ENCODE measurements around the gene POLDIP3.
A peak's percentile ranks its signal among the peaks of the same experiment; 100 is the strongest.

The POLDIP3 gene

DNA sequence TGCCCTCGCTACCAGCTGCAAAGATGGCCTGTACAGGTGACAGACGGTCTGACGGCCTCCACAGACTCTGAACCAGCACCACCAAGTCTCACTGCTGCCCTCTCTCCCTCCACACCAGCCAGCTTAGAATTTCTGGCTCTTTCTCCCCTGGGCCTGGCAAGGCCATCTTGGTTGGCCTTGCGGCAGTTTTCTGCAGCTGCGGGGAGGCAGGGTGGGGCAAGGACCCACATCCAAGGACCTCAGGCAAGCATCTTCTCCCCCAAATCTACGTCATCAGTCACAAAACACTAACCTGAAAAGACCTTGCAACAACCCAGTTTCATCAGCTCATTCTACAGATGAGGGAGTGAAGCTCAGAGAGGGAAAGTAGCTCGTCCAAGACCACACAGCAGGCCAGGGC lies 11.7 kb upstream of the POLDIP3 start:
- H2AFZ ChIP-seq (ENCODE audit: low read length, unreplicated experiment) = no peak overlapping the region
- H3K27me3 ChIP-seq (ENCODE audit: insufficient read depth, low read length) = no peaks in the 10 kb centered on the region
- no peaks in the 10 kb centered on the region for H3K79me2 ChIP-seq (ENCODE audit: control insufficient read depth, insufficient read depth, low read length, unreplicated experiment)
- no peaks in the 10 kb centered on the region for H3K36me3 ChIP-seq (ENCODE audit: insufficient read depth, low read length)
- H3K27ac ChIP-seq (ENCODE audit: low read depth, low read length) = no peak overlapping the region
- H3K4me3 ChIP-seq (ENCODE audit: low read depth, low read length) = no peak overlapping the region
- peaks cover 4% of the 10 kb centered on the region for H3K4me1 ChIP-seq (ENCODE audit: control insufficient read depth, insufficient read depth, low read length, unreplicated experiment)

DNA sequence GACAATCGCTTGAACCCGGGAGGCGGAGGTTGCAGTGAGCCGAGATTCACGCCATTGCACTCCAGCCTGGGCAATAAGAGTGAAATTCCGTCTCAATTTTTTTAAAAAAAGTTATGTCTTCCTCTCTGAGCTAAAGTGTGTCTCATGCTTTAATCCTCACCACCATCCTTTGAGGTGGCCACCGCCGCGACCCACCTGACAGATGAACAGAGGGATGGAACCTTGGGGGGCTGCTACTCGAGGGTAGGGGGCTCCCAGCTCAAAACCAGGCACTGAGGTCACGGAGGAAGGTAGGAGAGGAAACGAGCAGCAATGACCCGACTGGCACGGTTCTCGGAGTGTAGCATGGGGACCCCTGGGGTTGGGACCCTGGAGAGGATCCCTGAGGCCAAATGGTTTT lies 10.7 kb upstream of the POLDIP3 start:
- H3K79me2 ChIP-seq (ENCODE audit: control insufficient read depth, insufficient read depth, low read length, unreplicated experiment) = no peaks in the 10 kb centered on the region
- no peaks in the 10 kb centered on the region for H3K27me3 ChIP-seq (ENCODE audit: insufficient read depth, low read length)
- no peak overlapping the region for H3K4me3 ChIP-seq (ENCODE audit: low read depth, low read length)
- H3K36me3 ChIP-seq (ENCODE audit: insufficient read depth, low read length) = no peaks in the 10 kb centered on the region
- no peak overlapping the region for H2AFZ ChIP-seq (ENCODE audit: low read length, unreplicated experiment)
- peaks cover 15% of the 10 kb centered on the region for H3K4me1 ChIP-seq (ENCODE audit: control insufficient read depth, insufficient read depth, low read length, unreplicated experiment)
- no peak overlapping the region for H3K27ac ChIP-seq (ENCODE audit: low read depth, low read length)

DNA sequence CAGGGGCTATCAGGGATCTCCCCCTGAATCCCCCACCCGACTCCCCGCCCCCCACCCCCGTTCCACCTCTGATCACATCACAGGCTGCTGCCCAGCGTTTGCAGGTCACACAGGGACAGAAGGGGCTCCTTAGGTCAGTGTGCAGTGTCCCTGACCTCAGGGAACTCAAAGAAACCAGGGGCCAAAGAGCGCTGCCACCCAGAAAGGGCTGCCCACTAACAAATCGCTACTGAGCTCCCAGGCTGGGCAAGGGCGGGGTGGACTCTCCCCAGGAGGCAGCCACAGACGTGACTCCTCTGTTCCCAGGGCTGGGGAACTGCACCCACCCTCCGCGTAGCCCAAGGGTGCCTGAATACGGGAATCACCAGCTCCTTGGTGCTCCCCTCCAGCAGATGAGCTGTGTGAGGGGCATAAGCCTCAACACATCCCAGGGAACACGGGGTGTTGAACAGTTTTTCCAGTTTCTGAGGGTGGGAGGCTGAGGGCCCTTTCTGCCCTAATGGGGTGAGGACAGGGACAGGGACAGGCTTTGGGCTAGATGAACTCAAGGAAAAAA lies 9.9 kb upstream of the POLDIP3 start:
- no peak overlapping the region for H3K4me3 ChIP-seq (ENCODE audit: low read depth, low read length)
- H3K36me3 ChIP-seq (ENCODE audit: insufficient read depth, low read length) = no peaks in the 10 kb centered on the region
- peaks cover 19% of the 10 kb centered on the region for H3K4me1 ChIP-seq (ENCODE audit: control insufficient read depth, insufficient read depth, low read length, unreplicated experiment)
- H3K27me3 ChIP-seq (ENCODE audit: insufficient read depth, low read length) = no peaks in the 10 kb centered on the region
- no peak overlapping the region for H2AFZ ChIP-seq (ENCODE audit: low read length, unreplicated experiment)
- H3K79me2 ChIP-seq (ENCODE audit: control insufficient read depth, insufficient read depth, low read length, unreplicated experiment) = no peaks in the 10 kb centered on the region
- no peak overlapping the region for H3K27ac ChIP-seq (ENCODE audit: low read depth, low read length)

DNA sequence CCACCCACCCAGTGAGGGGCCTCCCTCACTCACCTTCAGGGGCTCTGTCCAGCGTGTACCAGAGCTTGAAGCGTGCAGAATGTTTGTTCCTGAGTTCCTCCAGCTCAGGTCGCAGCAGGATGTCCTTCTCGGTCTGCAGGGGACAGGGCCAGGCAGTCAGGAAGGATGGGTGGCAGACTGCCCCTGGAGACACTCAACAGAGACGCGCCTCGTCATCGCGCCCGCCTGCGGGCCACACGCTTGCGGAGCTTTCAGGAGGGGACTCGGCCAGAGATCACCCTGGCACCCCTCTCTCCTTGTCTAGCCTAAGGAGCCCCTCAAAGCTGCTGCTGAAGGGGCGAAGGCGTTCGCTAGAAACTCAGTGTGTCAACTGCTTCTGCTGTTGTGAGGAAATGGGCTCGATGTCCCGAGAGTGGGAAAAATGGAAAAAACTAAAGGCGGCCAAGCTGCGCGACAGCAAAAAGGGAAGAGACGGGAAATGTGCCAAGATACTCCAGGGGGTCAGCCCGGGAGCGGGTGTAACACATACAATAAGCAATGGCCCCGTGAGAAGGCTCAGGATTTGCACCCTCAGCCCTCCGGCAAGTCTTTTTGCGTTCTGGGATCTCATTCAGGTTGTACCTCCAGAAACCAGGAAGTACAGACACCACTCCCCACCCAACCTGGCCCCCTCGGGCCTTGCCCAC lies 9.2 kb upstream of the POLDIP3 start:
- H2AFZ ChIP-seq (ENCODE audit: low read length, unreplicated experiment) = no peak overlapping the region
- H3K4me1 ChIP-seq (ENCODE audit: control insufficient read depth, insufficient read depth, low read length, unreplicated experiment) = peaks cover 19% of the 10 kb centered on the region
- no peak overlapping the region for H3K27ac ChIP-seq (ENCODE audit: low read depth, low read length)
- no peaks in the 10 kb centered on the region for H3K36me3 ChIP-seq (ENCODE audit: insufficient read depth, low read length)
- no peaks in the 10 kb centered on the region for H3K79me2 ChIP-seq (ENCODE audit: control insufficient read depth, insufficient read depth, low read length, unreplicated experiment)
- no peak overlapping the region for H3K4me3 ChIP-seq (ENCODE audit: low read depth, low read length)
- no peaks in the 10 kb centered on the region for H3K27me3 ChIP-seq (ENCODE audit: insufficient read depth, low read length)

DNA sequence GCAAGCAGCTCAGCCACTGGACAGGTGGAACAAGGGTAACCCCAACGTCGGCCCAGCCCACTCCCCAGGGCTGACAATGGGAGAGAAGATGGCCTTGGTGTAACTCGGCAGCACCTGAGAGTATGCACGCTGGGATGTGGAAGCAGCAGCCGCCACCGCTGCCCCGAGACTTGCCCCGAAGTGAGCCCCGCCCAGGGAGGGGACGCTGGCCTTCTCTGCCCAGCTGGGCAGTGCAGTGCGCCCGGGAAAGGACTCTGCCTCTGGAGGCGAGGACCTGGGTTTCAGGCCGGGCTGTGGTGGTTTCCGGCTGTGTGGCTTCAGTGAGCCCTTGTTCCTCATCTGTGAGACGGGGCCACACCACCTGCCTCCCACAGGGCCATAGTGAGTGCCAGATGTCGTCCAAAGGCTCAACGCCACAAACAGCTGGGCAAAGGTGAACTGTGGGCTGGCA lies 8.6 kb upstream of the POLDIP3 start:
- Histone ChIP-seq H3K79me2 (ENCODE audit: control insufficient read depth, insufficient read depth, low read length, unreplicated experiment) (no peaks in the 10 kb centered on the region), H3K27ac (ENCODE audit: low read depth, low read length) (no peak overlapping the region)

DNA sequence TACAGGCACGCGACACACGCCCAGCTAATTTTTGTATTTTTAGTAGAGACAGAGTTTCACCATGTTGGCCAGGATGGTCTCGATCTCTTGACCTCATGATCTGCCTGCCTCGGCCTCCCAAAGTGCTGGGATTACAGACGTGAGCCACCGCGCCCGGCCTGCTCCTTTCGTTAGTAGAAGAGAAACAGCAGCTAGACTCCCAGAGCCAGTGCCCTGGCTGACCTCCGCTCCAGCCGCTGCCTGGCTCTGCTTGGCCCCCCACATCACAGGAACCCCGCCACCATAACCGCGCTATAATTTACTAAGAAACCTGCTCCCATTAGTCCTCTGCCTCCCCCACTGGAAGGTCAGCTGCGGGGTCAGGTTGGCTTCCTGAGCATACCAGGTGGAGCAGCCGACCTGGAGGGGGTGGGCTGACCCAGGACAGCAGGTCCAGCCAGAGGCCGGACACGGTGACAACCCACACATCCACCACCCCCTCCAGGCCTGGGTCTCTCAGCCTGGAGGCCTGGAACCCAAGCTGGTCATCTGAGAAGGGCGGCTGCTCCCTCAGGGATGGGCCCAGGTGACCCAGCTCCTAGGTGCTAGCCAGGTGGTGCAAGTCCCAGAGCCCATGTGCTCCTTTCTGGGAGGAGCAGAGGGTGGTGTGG lies 7.5 kb upstream of the POLDIP3 start:
- no peak overlapping the region for H3K4me3 ChIP-seq (ENCODE audit: low read depth, low read length)
- no peak overlapping the region for H2AFZ ChIP-seq (ENCODE audit: low read length, unreplicated experiment)
- H3K79me2 ChIP-seq (ENCODE audit: control insufficient read depth, insufficient read depth, low read length, unreplicated experiment) = no peaks in the 10 kb centered on the region
- peaks cover 19% of the 10 kb centered on the region for H3K4me1 ChIP-seq (ENCODE audit: control insufficient read depth, insufficient read depth, low read length, unreplicated experiment)
- H3K36me3 ChIP-seq (ENCODE audit: insufficient read depth, low read length) = no peaks in the 10 kb centered on the region
- no peaks in the 10 kb centered on the region for H3K27me3 ChIP-seq (ENCODE audit: insufficient read depth, low read length)
- no peak overlapping the region for H3K27ac ChIP-seq (ENCODE audit: low read depth, low read length)

More for the DNA sequence above, 8.6 kb upstream of the POLDIP3 start:
- no peaks in the 10 kb centered on the region for H3K27me3 ChIP-seq (ENCODE audit: insufficient read depth, low read length)
- peaks cover 19% of the 10 kb centered on the region for H3K4me1 ChIP-seq (ENCODE audit: control insufficient read depth, insufficient read depth, low read length, unreplicated experiment)
- H3K36me3 ChIP-seq (ENCODE audit: insufficient read depth, low read length) = no peaks in the 10 kb centered on the region
- H2AFZ ChIP-seq (ENCODE audit: low read length, unreplicated experiment) = no peak overlapping the region
- H3K4me3 ChIP-seq (ENCODE audit: low read depth, low read length) = no peak overlapping the region

DNA sequence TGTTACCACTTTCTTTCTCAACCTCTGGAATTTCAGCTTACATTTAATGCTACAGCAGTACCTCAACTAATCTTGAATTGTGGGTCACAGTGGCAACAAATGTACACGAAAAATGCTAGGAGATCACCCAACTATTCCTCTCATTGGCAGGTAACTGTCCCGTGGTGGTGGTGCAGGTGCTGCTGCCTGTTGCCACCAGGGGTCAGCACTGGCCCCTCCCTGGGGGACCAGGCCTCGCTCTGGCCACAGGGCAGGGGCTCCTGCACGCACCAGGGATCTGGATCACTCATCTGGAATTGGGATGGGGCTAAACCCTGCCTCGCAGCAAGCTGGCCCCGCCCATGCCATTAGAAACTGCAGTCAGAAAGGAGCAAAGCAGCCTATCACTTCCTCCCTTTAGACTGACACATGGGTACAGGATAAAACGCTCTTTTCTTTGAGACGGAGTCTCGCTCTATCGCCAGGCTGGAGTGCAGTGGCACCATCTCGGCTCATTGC lies 6.9 kb upstream of the POLDIP3 start:
- Histone ChIP-seq H3K4me3 (ENCODE audit: low read depth, low read length) (no peak overlapping the region), H3K27me3 (ENCODE audit: insufficient read depth, low read length) (no peaks in the 10 kb centered on the region), H3K36me3 (ENCODE audit: insufficient read depth, low read length) (no peaks in the 10 kb centered on the region), H3K27ac (ENCODE audit: low read depth, low read length) (peak overlapping the region; percentile 67), H3K4me1 (ENCODE audit: control insufficient read depth, insufficient read depth, low read length, unreplicated experiment) (peaks cover 19% of the 10 kb centered on the region), H3K79me2 (ENCODE audit: control insufficient read depth, insufficient read depth, low read length, unreplicated experiment) (no peaks in the 10 kb centered on the region), H2AFZ (ENCODE audit: low read length, unreplicated experiment) (no peak overlapping the region)

DNA sequence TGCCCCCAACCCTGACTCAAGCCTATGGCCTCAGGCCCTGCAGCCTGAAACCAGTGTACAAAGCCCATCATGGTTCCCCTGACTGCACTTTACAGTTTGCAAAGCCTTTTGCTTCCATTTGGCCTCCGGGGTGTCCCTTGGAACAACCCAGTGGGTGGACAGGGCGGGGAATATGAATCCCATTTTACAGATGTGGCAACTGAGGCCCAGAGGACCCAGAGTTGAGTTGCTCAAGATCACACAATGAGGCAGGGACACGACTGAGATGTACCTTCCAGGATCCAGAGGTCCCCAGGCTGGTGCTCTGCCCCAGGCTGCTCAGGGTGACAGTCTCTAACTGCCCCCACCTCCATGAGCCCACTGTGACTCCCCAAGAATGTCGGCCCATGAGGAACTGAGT lies 5.4 kb upstream of the POLDIP3 start:
- Histone ChIP-seq H3K4me1 (ENCODE audit: control insufficient read depth, insufficient read depth, low read length, unreplicated experiment) (peaks cover 23% of the 10 kb centered on the region), H3K36me3 (ENCODE audit: insufficient read depth, low read length) (no peaks in the 10 kb centered on the region), H3K27me3 (ENCODE audit: insufficient read depth, low read length) (no peaks in the 10 kb centered on the region), H2AFZ (ENCODE audit: low read length, unreplicated experiment) (no peak overlapping the region), H3K79me2 (ENCODE audit: control insufficient read depth, insufficient read depth, low read length, unreplicated experiment) (no peaks in the 10 kb centered on the region), H3K4me3 (ENCODE audit: low read depth, low read length) (no peak overlapping the region), H3K27ac (ENCODE audit: low read depth, low read length) (peak overlapping the region; percentile 67)

DNA sequence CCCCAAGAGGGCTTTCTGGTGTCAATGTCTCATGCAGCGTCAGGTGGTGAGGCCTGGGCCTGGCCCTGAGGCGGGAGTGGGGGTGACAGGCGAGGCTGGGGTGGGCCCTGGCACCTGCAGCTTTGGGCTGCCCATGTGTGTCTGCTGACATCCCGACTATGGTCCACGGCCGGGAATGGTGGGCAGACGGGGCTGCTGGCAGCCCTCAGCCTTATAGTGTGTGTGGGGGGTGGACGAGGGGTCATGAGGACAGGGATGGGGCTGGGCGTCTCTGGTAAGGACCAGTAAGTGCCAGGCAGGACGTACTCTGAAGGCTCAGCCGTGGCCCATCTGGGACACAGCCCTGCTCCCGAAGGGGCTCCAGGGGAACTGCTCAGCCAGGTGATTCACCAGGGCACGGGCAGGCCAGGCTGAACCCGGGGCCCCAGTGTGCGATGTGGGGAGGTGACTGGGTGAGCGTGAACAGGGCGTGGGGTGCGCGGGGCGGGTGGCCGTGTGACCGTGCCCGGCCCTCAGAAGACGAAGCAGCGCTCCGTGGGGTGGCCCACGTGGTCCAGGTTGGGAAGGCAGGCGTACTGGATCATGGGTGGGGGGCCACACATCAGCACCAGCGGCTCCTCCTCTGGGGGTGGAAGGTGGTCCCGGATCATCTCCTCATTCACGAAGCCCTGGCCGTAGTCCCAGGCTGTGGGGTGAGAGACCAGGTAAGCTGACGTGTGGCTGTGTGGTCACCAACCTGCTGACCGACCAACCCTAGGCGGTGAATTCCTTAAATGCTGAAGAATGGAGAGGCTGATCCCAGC lies 4.8 kb upstream of the POLDIP3 start:
- no peaks in the 10 kb centered on the region for H3K27me3 ChIP-seq (ENCODE audit: insufficient read depth, low read length)
- H2AFZ ChIP-seq (ENCODE audit: low read length, unreplicated experiment) = no peak overlapping the region
- no peaks in the 10 kb centered on the region for H3K79me2 ChIP-seq (ENCODE audit: control insufficient read depth, insufficient read depth, low read length, unreplicated experiment)
- peaks cover 23% of the 10 kb centered on the region for H3K4me1 ChIP-seq (ENCODE audit: control insufficient read depth, insufficient read depth, low read length, unreplicated experiment)
- no peak overlapping the region for H3K27ac ChIP-seq (ENCODE audit: low read depth, low read length)
- no peak overlapping the region for H3K4me3 ChIP-seq (ENCODE audit: low read depth, low read length)
- H3K36me3 ChIP-seq (ENCODE audit: insufficient read depth, low read length) = no peaks in the 10 kb centered on the region

DNA sequence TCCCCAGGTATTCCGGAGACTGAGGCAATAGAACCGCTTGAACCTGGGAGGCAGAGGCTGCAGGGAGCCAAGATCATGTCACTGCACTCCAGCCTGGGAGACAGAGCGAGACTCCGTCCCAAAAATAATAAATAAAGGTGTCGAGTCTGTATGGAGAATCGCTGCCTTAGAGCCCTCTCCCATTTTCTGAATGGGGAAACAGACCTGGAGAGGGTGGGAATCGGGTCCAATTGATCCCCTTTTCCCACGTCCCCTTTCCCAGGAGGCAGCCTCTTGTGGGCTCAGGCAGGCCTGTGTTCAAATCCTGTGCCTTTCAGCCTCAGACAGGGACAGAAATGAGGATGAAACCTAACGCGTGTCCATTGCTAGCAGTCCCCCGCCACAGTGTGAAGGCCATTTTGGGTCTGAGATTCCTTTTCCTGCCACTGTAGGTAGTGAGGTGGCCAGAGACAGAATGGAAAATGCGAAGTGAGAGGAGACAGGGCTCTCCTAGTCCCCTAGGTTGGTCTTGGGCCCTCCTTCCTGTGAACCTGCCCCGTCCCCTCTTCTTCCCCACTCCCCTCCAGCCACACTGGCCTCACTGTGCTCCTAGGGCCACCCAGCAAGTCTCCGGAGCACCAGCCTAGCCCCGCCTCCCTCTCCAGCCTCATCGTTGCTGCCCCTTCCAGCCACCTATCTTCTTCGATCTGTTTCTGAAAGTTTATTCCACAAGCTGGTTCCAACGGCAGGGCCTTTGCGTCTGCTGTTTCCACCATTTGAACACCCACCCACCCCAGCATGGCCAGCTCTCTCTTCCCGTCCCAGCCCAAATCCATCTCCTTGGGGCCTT lies 2.7 kb upstream of the POLDIP3 start:
- H3K36me3 ChIP-seq (ENCODE audit: insufficient read depth, low read length) = no peaks in the 10 kb centered on the region
- H3K4me3 ChIP-seq (ENCODE audit: low read depth, low read length) = no peak overlapping the region
- peaks cover 18% of the 10 kb centered on the region for H3K79me2 ChIP-seq (ENCODE audit: control insufficient read depth, insufficient read depth, low read length, unreplicated experiment)
- peaks cover 27% of the 10 kb centered on the region for H3K4me1 ChIP-seq (ENCODE audit: control insufficient read depth, insufficient read depth, low read length, unreplicated experiment)
- no peaks in the 10 kb centered on the region for H3K27me3 ChIP-seq (ENCODE audit: insufficient read depth, low read length)
- H3K27ac ChIP-seq (ENCODE audit: low read depth, low read length) = no peak overlapping the region
- H2AFZ ChIP-seq (ENCODE audit: low read length, unreplicated experiment) = no peak overlapping the region
